Osteocyte (in vitro differentiated cells): ENCODE results near the gene GAA. TPM values are rescaled to one million over a fixed set of nuclear protein-coding genes. Genes with fewer than 3 reads are reported as not detected.
A peak's percentile ranks its signal among the peaks of the same experiment; 100 is the strongest.

Source experiments
- DNase-seq: peaks from one replicate; pipeline ENCODE4 v3.0.0; 2021; ENCODE audit warnings: mixed read lengths; ENCODE audit not compliant: unreplicated experiment; ENCODE audit errors: extremely low spot score
- H3K27ac Mint-ChIP-seq: one replicate; pipeline ENCODE4 v1.8.0; 2021; ENCODE audit warnings: mild to moderate bottlenecking, mixed read lengths; ENCODE audit not compliant: unreplicated experiment
- H3K27me3 Mint-ChIP-seq: one replicate; pipeline ENCODE4 v1.8.0; 2021; ENCODE audit warnings: mixed read lengths; ENCODE audit not compliant: unreplicated experiment
- H3K36me3 Mint-ChIP-seq: one replicate; pipeline ENCODE4 v1.8.0; 2021; ENCODE audit warnings: mixed read lengths; ENCODE audit not compliant: unreplicated experiment
- H3K4me1 Mint-ChIP-seq: one replicate; pipeline ENCODE4 v1.8.0; 2021; ENCODE audit warnings: mixed read lengths; ENCODE audit not compliant: unreplicated experiment
- H3K4me3 Mint-ChIP-seq: one replicate; pipeline ENCODE4 v1.8.0; 2021; ENCODE audit warnings: mild to moderate bottlenecking, moderate library complexity, mixed read lengths; ENCODE audit not compliant: unreplicated experiment
- H3K9me3 Mint-ChIP-seq: one replicate; pipeline ENCODE4 v1.8.0; 2021; ENCODE audit warnings: mixed read lengths; ENCODE audit not compliant: unreplicated experiment
- CTCF ChIP-seq: fragments of 200-600 bp; sonication (generic); IDR thresholded peaks from 2 replicates; pipeline ENCODE4 v1.5.0; 2021; ENCODE audit warnings: antibody characterized with exemption, mild to moderate bottlenecking, moderate library complexity
- total RNA-seq: library from RNA; stranded (reverse); gene quantifications from 2 replicates; pipeline ENCODE4 v1.2.1, GENCODE V29; 2021

The GAA gene
- total RNA-seq, 1 donor from 2014 or later = 64.7 TPM

GRCh38 chr17:80072410-80072809 is 29.0 kb upstream of the GAA start:
- no peak for TF ChIP-seq CTCF
- Mint-ChIP-seq H3K27ac (no peak overlapping the region), H3K4me1 (peaks cover 9% of the 10 kb centered on the region), H3K36me3 (no peaks in the 10 kb centered on the region), H3K4me3 (no peak overlapping the region), H3K9me3 (no peaks in the 10 kb centered on the region), H3K27me3 (no peaks in the 10 kb centered on the region)
- DNase-seq = no peak

- peaks cover 10% of the 10 kb centered on the region for H3K4me1 Mint-ChIP-seq
- H3K4me3 Mint-ChIP-seq = no peak overlapping the region
- no peaks in the 10 kb centered on the region for H3K27me3 Mint-ChIP-seq
- no peak for TF ChIP-seq CTCF
- H3K9me3 Mint-ChIP-seq = no peaks in the 10 kb centered on the region
- peaks cover 2% of the 10 kb centered on the region for H3K36me3 Mint-ChIP-seq
- H3K27ac Mint-ChIP-seq = no peak overlapping the region
- DNase-seq = no peak
Measured at GRCh38 chr17:80080081-80080480, 21.3 kb upstream of the GAA start.

- no peak for DNase-seq
- no peak for TF ChIP-seq CTCF
- no peak overlapping the region for H3K4me3 Mint-ChIP-seq
- H3K36me3 Mint-ChIP-seq = peaks cover 2% of the 10 kb centered on the region
- no peaks in the 10 kb centered on the region for H3K9me3 Mint-ChIP-seq
- peaks cover 2% of the 10 kb centered on the region for H3K27me3 Mint-ChIP-seq
- H3K27ac Mint-ChIP-seq = no peak overlapping the region
- peaks cover 10% of the 10 kb centered on the region for H3K4me1 Mint-ChIP-seq
Measured at GRCh38 chr17:80081596-80081995, 19.8 kb upstream of the GAA start.

- H3K4me3 Mint-ChIP-seq = no peak overlapping the region
- peak; percentile 83 for TF ChIP-seq CTCF
- no peaks in the 10 kb centered on the region for H3K9me3 Mint-ChIP-seq
- peaks cover 5% of the 10 kb centered on the region for H3K27me3 Mint-ChIP-seq
- H3K4me1 Mint-ChIP-seq = peaks cover 10% of the 10 kb centered on the region
- peaks cover 2% of the 10 kb centered on the region for H3K36me3 Mint-ChIP-seq
- no peak overlapping the region for H3K27ac Mint-ChIP-seq
- DNase-seq = no peak
Measured at GRCh38 chr17:80082403-80083135, 18.8 kb upstream of the GAA start.

GRCh38 chr17:80083136-80083661 is 18.2 kb upstream of the GAA start:
- H3K36me3 Mint-ChIP-seq = no peaks in the 10 kb centered on the region
- no peak overlapping the region for H3K4me3 Mint-ChIP-seq
- H3K27me3 Mint-ChIP-seq = peaks cover 5% of the 10 kb centered on the region
- no peak for DNase-seq
- H3K9me3 Mint-ChIP-seq = no peaks in the 10 kb centered on the region
- no peak overlapping the region for H3K27ac Mint-ChIP-seq
- no peak for TF ChIP-seq CTCF
- H3K4me1 Mint-ChIP-seq = peaks cover 10% of the 10 kb centered on the region
